HG03060 (cell line): Measurements from ENCODE around the gene CHD9NB.
A peak's percentile ranks its signal among the peaks of the same experiment; 100 is the strongest.
"Not testable (repeated sequence)": the region's sequence is repeated elsewhere in the genome, so short reads cannot be mapped to it uniquely, and the experiment has no call there.

Source experiments
- ATAC-seq: cut with Tn5 transposase; IDR thresholded peaks from one replicate; pipeline ENCODE4 v1.9.1; 2021; ENCODE audit warnings: low read depth, moderate number of reproducible peaks; ENCODE audit not compliant: unreplicated experiment

The CHD9NB gene

GRCh38 chr16:53059672-53060071, 7.0 kb upstream of the CHD9NB start:
- ATAC-seq, result no peak

- ATAC-seq, result no peak
These were observed 6.2 kb upstream of the CHD9NB start for GRCh38 chr16:53058882-53059281.

- no peak for ATAC-seq
These were observed 5.7 kb upstream of the CHD9NB start for GRCh38 chr16:53058441-53058840.

GRCh38 chr16:53057658-53058057, 5.0 kb upstream of the CHD9NB start:
- no peak for ATAC-seq

GRCh38 chr16:53056392-53056881, 3.7 kb upstream of the CHD9NB start:
- no peak for ATAC-seq

- no peak for ATAC-seq
These were observed 3.1 kb upstream of the CHD9NB start for GRCh38 chr16:53055541-53056391.

- no peak for ATAC-seq
These were observed 2.2 kb upstream of the CHD9NB start, which contains the start of gene CHD9 for GRCh38 chr16:53054670-53055485. Gene CHD9 (plus strand): TSS chr16:53054991. CDS start chr16:53156090, 101,099 bp downstream.

- ATAC-seq, result no peak
These were observed 1.4 kb upstream of the CHD9NB start for GRCh38 chr16:53053967-53054669.

- not testable (repeated sequence) for ATAC-seq
These were observed 1.4 kb downstream of the CHD9NB start for GRCh38 chr16:53051255-53051654.

- no peak for ATAC-seq
These were observed 4.4 kb downstream of the CHD9NB start for GRCh38 chr16:53048139-53048915.

- ATAC-seq, result not testable (repeated sequence)
These were observed 5.2 kb downstream of the CHD9NB start for GRCh38 chr16:53047515-53047914.

- ATAC-seq, result no peak
These were observed 7.1 kb downstream of the CHD9NB start for GRCh38 chr16:53045341-53046220.

GRCh38 chr16:53043986-53044601, 8.6 kb downstream of the CHD9NB start:
- no peak for ATAC-seq

GRCh38 chr16:53043428-53043831, 9.3 kb downstream of the CHD9NB start:
- ATAC-seq, result no peak

- ATAC-seq, result no peak
These were observed 10.4 kb downstream of the CHD9NB start for GRCh38 chr16:53042235-53042701.

- peak; percentile 62 for ATAC-seq
These were observed 11.2 kb downstream of the CHD9NB start for GRCh38 chr16:53041320-53042051.

GRCh38 chr16:53040788-53041187, 11.9 kb downstream of the CHD9NB start:
- no peak for ATAC-seq

GRCh38 chr16:53036711-53037110, 16.0 kb downstream of the CHD9NB start:
- not testable (repeated sequence) for ATAC-seq
